GM18870 (cell line): ENCODE results near the gene HSPA1A.
"Not testable (repeated sequence)": the region's sequence is repeated elsewhere in the genome, so short reads cannot be mapped to it uniquely, and the experiment has no call there.

Experiments
- ATAC-seq: cut with Tn5 transposase; IDR thresholded peaks from one replicate; pipeline ENCODE4 v1.9.1; 2021; ENCODE audit warnings: moderate library complexity; ENCODE audit not compliant: unreplicated experiment

The HSPA1A gene

DNA sequence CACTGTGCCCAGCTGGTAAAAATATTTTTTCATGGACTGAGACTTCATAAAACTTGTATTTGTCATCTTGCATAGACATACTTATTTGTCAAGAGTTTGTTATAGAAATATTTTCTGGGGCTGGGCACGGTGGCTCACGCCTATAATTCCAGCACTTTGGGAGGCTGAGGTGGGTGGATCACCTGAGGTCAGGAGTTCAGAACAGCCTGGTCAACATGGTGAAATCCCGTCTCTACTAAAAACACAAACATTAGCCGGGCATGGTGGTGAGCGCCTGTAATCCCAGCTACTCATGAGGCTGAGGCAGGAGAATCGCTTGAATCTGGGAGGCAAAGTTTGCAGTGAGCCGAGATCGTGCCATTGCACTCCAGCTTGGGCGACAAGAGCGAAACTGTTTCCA is 6.7 kb upstream of the HSPA1A start:
- not testable (repeated sequence) for ATAC-seq

- ATAC-seq: no peak
Observed at GRCh38 chr6:31811645-31812044, 3.7 kb upstream of the HSPA1A start.

GRCh38 chr6:31813465-31813849 is 1.9 kb upstream of the HSPA1A start:
- no peak for ATAC-seq

DNA sequence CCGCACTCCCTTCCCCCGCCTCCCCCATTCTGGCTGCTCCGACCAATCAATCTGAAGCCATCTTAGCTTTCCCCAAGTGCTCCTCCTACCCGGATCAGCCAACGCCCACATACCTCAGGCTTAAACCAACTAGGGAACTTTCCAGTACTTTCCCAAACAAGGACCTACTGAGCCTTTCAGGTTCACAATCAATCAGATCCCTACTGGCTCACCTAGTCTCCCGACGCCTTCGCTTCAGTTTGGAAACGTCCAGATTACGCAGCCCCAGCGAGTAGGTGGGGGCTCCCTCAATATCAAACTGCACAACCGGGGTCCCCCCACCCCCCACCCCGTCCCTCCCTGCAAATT is 692 bp upstream of the HSPA1A start:
- no peak for ATAC-seq

DNA sequence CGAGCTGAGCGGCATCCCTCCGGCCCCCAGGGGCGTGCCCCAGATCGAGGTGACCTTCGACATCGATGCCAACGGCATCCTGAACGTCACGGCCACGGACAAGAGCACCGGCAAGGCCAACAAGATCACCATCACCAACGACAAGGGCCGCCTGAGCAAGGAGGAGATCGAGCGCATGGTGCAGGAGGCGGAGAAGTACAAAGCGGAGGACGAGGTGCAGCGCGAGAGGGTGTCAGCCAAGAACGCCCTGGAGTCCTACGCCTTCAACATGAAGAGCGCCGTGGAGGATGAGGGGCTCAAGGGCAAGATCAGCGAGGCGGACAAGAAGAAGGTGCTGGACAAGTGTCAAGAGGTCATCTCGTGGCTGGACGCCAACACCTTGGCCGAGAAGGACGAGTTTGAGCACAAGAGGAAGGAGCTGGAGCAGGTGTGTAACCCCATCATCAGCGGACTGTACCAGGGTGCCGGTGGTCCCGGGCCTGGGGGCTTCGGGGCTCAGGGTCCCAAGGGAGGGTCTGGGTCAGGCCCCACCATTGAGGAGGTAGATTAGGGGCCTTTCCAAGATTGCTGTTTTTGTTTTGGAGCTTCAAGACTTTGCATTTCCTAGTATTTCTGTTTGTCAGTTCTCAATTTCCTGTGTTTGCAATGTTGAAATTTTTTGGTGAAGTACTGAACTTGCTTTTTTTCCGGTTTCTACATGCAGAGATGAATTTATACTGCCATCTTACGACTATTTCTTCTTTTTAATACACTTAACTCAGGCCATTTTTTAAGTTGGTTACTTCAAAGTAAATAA is 2.0 kb downstream of the HSPA1A start:
- not testable (repeated sequence) for ATAC-seq

- not testable (repeated sequence) for ATAC-seq
Observed at GRCh38 chr6:31817929-31818511, 2.7 kb downstream of the HSPA1A start.

DNA sequence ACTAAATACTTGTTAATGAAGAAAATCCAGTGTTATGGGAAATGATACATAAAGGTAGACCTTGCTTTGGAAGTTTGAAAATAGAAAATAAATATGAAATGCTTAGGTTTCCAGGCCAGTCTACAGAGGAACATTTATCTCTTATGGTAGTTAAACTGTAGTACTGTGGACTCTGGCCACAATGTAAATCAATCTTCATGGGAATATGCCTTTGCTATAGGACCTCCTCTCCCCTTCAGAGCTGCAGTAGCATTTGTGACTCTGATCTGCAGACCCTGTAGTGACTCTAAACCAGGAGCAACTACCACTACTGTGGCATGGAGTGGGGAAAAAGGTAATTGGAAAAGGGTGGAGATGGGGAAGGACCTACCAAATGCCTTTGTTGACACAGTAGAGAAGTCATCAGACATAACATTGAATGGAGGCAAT is 4.5 kb downstream of the HSPA1A start:
- ATAC-seq: no peak

DNA sequence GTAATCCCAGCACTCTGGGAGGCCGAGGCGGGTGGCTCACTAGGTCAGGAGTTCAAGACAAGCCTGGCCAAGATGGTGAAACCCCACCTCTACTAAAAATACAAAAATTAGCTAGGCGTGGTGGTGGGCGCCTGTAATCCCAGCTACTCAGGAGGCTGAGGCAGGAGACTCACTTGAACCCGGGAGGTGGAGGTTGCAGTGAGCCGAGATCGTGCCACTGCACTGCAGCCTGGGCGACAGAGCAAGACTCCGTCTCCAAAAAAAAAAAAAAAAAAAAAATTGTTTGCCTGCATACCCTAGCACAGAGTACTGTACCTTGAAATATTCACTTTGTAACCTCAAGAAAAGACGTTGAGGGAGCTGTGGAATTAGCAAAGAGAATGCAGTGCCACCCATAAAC is 5.1 kb downstream of the HSPA1A start:
- ATAC-seq: not testable (repeated sequence)

DNA sequence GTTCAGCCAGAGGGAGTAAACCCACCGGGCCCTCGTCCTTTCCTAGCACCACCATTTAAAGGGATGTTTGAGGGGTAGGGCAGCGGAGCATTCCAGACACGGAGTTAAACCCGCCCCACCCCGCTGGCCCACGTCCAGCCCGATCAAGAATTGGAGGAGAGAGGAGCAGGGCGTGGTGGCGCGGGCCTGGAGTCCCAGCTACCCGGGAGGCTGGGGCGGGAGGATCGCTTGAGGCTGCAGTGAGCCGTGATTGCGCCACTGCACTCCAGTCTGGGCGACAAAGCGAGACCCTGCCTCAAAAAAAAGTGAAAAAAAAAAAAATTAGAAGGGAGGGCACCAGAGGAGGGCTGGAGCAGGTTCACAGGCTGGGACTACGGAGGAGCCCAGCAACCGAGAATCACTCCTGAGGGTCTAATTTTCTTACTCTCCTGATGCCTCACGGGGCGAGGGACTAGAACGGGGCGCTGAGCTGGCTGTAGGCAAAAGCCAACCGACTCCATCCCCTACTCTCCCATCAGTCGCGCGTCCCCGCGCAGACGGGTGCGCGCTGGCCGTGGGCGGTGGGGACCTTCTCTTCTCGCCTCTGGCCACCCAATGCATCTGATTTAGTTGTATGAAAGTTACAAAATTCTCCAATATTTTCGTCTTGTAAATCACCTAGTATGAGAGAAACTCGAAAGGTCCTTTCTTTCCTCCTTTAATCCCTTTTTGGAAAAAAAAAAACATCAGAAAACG is 6.1 kb downstream of the HSPA1A start:
- peak; percentile 38 for ATAC-seq

DNA sequence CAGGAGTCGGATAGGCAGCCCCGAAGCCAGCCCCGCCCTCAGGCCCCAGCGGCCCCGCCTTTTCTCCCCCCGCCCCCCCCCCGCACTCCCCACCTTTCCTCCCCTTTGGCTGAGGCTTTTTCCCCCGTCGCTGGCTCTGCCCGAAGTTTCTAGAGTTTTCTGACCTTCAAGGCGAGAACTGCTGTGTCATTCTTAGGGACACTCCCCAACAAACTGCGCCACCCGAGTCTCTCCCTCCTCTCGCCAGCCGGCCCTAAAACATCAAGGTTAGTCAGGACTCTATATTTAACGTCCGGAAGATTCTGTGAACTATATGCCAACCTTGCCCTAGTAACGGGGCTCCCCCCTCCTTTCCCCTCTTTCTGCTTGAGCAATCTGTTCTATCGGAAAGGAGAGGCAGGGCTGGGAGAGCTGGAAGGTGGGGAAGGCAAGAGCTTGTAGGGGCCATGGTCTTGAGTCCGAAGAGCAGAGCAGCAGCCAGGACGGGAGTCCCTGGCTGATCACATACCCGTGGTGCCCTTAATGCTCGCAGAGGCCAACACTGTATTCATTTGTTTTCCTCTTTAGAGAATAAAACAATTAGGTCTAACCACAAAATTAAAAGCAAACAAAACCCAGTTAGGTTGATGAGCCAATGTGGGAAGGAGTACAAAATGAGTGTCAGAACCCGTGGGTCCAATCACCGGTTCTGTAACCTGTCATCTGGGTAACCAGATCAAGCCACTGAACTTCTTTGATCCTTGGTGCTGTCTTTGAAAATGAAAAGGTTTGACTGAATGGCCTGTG is 6.9 kb downstream of the HSPA1A start:
- ATAC-seq: peak; percentile 20

DNA sequence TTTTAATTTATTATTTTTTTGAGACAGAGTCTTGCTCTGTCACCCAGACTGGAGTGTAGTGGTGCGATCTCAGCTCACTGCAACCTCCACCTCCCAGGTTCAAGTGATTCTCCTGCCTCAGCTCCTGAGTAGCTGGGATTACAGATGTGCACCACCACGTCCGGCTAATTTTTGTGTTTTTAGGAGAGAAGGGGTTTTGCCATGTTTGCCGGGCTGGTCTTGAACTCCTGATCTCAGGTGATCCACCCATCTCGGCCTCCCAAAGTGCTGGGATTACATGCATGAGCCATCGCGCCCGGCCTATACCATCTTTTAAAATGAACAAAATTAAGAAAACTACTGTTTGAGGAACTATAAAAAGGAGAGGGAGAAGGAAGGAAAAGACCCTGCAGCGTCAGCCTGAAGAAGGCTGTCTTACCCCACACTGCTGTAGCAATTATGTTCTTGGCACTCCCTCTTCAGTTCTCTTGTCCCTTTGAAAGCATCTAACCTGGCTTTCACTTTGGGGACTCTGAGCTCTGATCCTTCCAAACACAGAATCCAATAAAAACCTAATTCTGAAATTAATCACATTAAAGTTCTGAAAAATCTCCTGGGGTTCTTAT is 8.4 kb downstream of the HSPA1A start:
- not testable (repeated sequence) for ATAC-seq

DNA sequence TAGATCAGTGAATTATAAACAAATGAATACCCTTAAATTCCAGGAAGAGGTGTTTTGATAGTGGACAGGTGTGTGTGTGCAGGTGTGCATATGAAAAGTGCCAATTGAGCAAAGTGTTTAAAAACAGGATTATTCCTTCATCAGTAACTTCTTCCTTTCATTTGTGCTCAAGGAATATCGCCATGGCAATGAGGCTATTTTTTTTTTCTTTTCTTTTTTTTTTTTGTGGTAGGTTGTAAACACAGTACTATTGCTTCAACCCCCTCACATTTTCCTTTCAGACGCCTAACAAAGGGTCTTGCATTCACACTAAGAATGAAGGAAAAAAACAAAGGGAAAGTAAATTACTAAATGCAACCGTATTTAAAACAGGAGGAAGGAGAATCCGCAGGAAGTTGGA is 10.2 kb downstream of the HSPA1A start:
- ATAC-seq: no peak

DNA sequence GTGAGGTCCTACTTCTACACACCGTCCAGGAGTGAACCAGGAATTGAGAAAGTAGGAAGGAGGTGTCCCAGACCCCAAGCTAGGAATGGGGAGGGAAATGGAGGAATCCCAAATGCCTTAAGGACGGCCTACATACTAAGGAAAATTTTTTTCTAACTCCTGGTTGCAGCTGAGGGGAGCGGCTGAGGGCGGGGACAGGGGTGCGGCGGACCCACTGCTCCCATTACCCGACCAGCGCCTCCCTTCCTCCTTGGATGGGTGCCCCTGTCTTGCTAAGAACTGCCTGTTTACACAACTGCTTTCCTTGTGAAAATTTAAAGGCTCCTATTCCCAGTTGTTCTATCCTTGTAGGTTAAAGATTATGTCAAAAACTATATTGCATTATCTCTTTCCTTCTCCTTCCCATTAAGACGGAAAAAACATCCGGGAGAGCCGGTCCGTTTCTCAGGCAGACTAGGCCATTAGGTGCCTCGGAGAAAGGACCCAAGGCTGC is 11.5 kb downstream of the HSPA1A start:
- no peak for ATAC-seq

DNA sequence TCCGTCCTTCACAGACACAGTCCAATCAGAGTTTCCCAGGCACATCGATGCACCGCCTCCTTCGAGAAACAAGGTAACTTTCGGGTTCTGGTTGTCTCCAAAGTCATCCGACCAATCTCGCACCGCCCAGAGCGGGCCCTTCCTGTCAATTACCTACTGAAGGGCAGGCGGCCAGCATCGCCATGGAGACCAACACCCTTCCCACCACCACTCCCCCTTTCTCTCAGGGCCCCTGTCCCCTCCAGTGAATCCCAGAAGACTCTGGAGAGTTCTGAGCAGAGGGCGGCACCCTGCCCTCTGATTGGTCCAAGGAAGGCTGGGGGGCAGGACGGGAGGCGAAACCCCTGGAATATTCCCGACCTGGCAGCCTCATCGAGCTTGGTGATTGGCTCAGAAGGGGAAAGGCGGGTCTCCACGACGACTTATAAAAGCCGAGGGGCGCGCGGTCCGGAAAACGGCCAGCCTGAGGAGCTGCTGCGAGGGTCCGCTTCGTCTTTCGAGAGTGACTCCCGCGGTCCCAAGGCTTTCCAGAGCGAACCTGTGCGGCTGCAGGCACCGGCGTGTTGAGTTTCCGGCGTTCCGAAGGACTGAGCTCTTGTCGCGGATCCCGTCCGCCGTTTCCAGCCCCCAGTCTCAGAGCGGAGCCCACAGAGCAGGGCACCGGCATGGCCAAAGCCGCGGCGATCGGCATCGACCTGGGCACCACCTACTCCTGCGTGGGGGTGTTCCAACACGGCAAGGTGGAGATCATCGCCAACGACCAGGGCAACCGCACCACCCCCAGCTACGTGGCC is 12.1 kb downstream of the HSPA1A start, which contains the start of gene HSPA1B:
HSPA1B (plus strand) TSS at position 453 of the 794 bp plus-strand sequence; CDS start at position 666, 213 bp downstream.
- peak; percentile 59 for ATAC-seq

- ATAC-seq: no peak
Observed at GRCh38 chr6:31829633-31830283, 14.4 kb downstream of the HSPA1A start.

GRCh38 chr6:31830886-31831335 is 15.6 kb downstream of the HSPA1A start:
- no peak for ATAC-seq

DNA sequence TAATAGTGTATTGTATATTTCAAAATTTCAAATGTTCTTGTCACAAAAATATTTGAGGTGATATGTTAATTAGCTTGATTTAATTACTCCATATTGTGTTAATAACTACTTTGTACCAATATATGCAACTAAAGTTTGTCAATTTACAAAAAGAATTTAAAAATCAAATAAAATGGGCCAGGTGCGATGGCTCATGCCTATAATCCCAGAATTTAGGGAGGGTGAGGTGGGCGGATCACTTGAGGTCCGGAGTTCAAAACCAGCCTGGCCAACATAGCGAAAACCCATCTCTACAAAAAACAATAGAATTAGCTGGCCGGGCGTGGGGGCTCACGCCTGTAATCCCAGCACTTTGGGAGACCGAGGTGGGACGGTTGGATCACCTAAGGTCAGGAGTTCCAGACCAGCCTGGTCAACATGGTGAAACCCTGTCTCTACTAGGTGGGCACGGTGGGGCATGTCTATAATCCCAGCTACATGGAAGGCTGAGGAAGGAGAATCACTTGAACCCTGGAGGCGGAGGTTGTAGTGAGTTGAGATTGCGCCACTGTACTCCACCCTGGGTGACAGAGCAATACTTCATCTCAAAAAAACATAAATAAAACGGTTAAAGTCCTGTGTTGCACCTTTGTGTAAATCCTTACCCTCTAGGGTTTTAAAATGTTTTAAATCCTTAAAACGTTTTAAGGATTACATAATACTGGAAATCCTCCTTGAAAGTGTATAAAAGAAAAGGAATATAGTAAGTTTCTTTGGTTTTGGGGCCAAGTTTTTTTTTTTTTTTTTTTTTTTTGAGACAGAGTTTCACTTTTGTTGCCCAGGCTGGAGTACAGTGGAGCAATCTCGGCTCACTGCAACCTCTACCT is 16.2 kb downstream of the HSPA1A start:
- no peak for ATAC-seq
